Osteoblast (primary cell): ENCODE measurements around the gene TLL1. TPM values are rescaled to one million over a fixed set of nuclear protein-coding genes. Genes with fewer than 3 reads are reported as not detected.

ENCODE experiments used
- DNase-seq: peaks from one replicate; pipeline ENCODE4 v3.0.0; 2011; ENCODE audit warnings: low spot score, mixed read lengths; ENCODE audit not compliant: insufficient read length; ENCODE audit errors: missing footprints
- H2AFZ ChIP-seq: 2 replicates; pipeline ENCODE4 v1.6.0; 2011; ENCODE audit warnings: mild to moderate bottlenecking, low read length
- H3K27ac ChIP-seq: 2 replicates; pipeline ENCODE4 v1.5.1; 2011; ENCODE audit warnings: mild to moderate bottlenecking, low read depth, low read length, moderate library complexity
- H3K27me3 ChIP-seq: 2 replicates; pipeline ENCODE4 v1.6.0; 2012; ENCODE audit warnings: mild to moderate bottlenecking, control low read depth, inconsistent platforms, low read length, moderate library complexity; ENCODE audit not compliant: insufficient read depth
- H3K36me3 ChIP-seq: 2 replicates; pipeline ENCODE4 v1.5.1; 2011; ENCODE audit warnings: mild to moderate bottlenecking, low read length, control low read depth, moderate library complexity; ENCODE audit not compliant: insufficient read depth
- H3K4me1 ChIP-seq: 2 replicates; pipeline ENCODE4 v1.5.1; 2011; ENCODE audit warnings: mild to moderate bottlenecking, low read length, control low read depth, moderate library complexity; ENCODE audit not compliant: insufficient read depth
- H3K4me2 ChIP-seq: 2 replicates; pipeline ENCODE4 v1.6.0; 2011; ENCODE audit warnings: mild to moderate bottlenecking, low read length; ENCODE audit not compliant: insufficient read depth
- H3K4me3 ChIP-seq: fragments of 200-600 bp; sonication (generic); 3 replicates; pipeline ENCODE4 v1.5.1; 2012; ENCODE audit warnings: mild to moderate bottlenecking, low read length, inconsistent platforms; ENCODE audit not compliant: insufficient read depth
- H3K79me2 ChIP-seq: 2 replicates; pipeline ENCODE4 v1.6.0; 2012; ENCODE audit warnings: mild to moderate bottlenecking, low read length, control low read depth, inconsistent platforms; ENCODE audit not compliant: insufficient read depth
- H3K9me3 ChIP-seq: 2 replicates; pipeline ENCODE4 v1.5.1; 2011; ENCODE audit warnings: low read depth, low read length, control low read depth
- H4K20me1 ChIP-seq: 2 replicates; pipeline ENCODE4 v1.6.0; 2012; ENCODE audit warnings: mild to moderate bottlenecking, low read length, control low read depth; ENCODE audit not compliant: insufficient read depth
- total RNA-seq: library from RNA; depleted of rRNA; stranded (reverse); fragments of >200 nt; gene quantifications from 2 replicates; pipeline ENCODE4 v1.2.3, GENCODE V29; 2012
- TF ChIP-seq, protein P1 (sequence below): IDR thresholded peaks from 2 replicates; pipeline ENCODE4 v1.5.1; 2011; ENCODE audit warnings: mild to moderate bottlenecking, low read depth, low read length, moderate library complexity; ENCODE audit errors: extremely low read depth

Gene TLL1
- total RNA-seq, 1 donor: 0.36 TPM

DNA sequence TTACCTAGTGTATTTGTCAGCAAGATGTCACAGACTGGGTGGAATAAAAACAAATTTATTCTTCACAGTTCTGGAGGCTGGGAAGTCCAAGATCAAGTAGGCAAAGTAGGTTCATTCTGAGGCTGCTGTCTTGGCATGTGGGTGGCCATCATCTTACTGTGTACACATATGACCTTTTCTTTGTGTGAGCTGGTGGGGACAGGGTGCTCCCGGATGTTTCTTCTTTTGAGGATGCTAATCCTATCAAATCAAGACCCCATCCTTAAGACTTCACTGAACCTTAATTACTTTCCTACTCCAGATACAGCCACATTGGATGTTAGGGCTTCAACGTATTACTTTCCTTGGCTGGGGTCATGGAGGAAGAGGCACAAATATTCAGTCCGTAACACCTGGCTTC is 74.0 kb downstream of the TLL1 start:
- H3K36me3 ChIP-seq: no peaks in the 10 kb centered on the region
- no peak overlapping the region for H3K27ac ChIP-seq
- TF ChIP-seq, protein P1, sequence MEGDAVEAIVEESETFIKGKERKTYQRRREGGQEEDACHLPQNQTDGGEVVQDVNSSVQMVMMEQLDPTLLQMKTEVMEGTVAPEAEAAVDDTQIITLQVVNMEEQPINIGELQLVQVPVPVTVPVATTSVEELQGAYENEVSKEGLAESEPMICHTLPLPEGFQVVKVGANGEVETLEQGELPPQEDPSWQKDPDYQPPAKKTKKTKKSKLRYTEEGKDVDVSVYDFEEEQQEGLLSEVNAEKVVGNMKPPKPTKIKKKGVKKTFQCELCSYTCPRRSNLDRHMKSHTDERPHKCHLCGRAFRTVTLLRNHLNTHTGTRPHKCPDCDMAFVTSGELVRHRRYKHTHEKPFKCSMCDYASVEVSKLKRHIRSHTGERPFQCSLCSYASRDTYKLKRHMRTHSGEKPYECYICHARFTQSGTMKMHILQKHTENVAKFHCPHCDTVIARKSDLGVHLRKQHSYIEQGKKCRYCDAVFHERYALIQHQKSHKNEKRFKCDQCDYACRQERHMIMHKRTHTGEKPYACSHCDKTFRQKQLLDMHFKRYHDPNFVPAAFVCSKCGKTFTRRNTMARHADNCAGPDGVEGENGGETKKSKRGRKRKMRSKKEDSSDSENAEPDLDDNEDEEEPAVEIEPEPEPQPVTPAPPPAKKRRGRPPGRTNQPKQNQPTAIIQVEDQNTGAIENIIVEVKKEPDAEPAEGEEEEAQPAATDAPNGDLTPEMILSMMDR: no peak
- no peaks in the 10 kb centered on the region for H3K4me1 ChIP-seq
- H4K20me1 ChIP-seq: no peaks in the 10 kb centered on the region
- no peaks in the 10 kb centered on the region for H3K27me3 ChIP-seq
- H3K4me3 ChIP-seq: no peak overlapping the region
- H3K4me2 ChIP-seq: no peak overlapping the region
- no peak overlapping the region for H2AFZ ChIP-seq
- no peak for DNase-seq
- no peaks in the 10 kb centered on the region for H3K79me2 ChIP-seq
- no peaks in the 10 kb centered on the region for H3K9me3 ChIP-seq

DNA sequence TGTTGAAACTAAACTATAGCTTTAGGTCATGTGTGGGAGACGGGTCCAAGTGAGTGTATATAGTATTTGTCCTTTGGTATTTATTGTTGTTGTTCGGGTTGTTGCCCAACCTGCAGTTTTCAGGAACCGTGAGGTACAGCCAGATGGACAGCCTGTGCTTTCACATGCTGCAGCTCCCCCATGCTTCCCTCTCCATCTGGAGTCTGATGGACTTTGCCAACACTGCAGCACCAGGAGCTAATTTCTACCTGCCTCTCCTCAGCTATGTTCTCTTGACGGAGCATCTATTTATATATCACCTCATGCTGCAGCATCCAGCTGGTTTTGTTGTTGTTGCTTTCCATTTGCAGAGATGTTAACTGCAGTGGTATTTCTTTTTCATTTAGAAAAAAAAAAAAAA is 80.1 kb downstream of the TLL1 start:
- H4K20me1 ChIP-seq: no peaks in the 10 kb centered on the region
- TF ChIP-seq, protein P1: no peak
- no peak overlapping the region for H3K4me3 ChIP-seq
- no peaks in the 10 kb centered on the region for H3K9me3 ChIP-seq
- H3K4me1 ChIP-seq: no peaks in the 10 kb centered on the region
- no peak overlapping the region for H3K27ac ChIP-seq
- H3K4me2 ChIP-seq: no peak overlapping the region
- no peaks in the 10 kb centered on the region for H3K79me2 ChIP-seq
- H3K27me3 ChIP-seq: no peaks in the 10 kb centered on the region
- H2AFZ ChIP-seq: no peak overlapping the region
- no peaks in the 10 kb centered on the region for H3K36me3 ChIP-seq
- DNase-seq: no peak

DNA sequence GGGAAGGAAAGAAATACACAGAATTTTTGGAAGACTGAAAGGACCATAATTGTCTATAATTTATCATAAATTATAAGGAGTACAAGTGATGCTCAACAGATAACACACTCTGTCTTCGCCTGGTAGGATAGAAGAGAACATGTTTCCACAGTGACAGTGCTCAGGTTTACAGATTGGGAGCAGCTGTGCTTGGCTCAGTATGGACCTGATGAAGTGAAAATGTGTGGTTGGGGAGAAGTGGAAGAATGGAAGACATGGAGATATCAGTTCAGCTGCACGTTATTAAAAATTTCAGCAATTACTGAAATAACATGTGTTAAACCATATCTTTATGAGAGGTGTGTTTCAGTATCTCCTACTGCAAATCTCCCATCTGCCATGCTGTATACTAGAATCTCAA is 90.6 kb downstream of the TLL1 start:
- Histone ChIP-seq H3K79me2 (no peaks in the 10 kb centered on the region), H3K27me3 (no peaks in the 10 kb centered on the region), H3K4me2 (no peak overlapping the region), H4K20me1 (no peaks in the 10 kb centered on the region), H3K27ac (no peak overlapping the region), H3K4me1 (no peaks in the 10 kb centered on the region), H3K9me3 (no peaks in the 10 kb centered on the region), H2AFZ (no peak overlapping the region), H3K4me3 (no peak overlapping the region), H3K36me3 (no peaks in the 10 kb centered on the region)
- TF ChIP-seq, protein P1: no peak
- DNase-seq: no peak

DNA sequence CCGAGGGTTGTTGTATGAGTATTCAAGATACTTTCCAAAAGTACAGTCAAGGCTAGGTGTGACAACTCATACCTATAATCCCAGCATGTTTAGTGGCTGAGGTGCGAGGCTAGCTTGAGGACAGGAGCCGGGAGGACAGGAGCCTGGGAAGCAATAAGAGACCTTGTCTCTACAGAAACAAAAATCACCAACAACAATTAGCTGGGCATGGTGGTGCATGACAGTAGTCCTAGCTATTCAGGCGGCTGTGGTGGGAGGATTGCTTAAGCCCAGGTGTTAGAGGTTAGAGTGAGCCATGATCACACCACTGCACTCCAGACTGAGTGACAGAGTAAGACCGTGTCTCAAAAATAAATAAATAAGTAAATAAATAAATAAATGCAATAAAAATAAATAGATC is 91.6 kb downstream of the TLL1 start:
- Histone ChIP-seq H3K4me3 (no peak overlapping the region), H2AFZ (no peak overlapping the region), H3K27me3 (no peaks in the 10 kb centered on the region), H3K9me3 (no peaks in the 10 kb centered on the region), H3K79me2 (no peaks in the 10 kb centered on the region), H3K27ac (no peak overlapping the region), H3K4me2 (no peak overlapping the region), H3K4me1 (no peaks in the 10 kb centered on the region), H3K36me3 (no peaks in the 10 kb centered on the region), H4K20me1 (no peaks in the 10 kb centered on the region)
- TF ChIP-seq, protein P1: no peak
- DNase-seq: no peak
